Endothelial cell of umbilical vein (primary cell): ENCODE measurements around the gene SERPINI1. TPM values are rescaled to one million over a fixed set of nuclear protein-coding genes. Genes with fewer than 3 reads are reported as not detected.

Experiments used
- BruUV-seq: library from RNA; stranded (reverse); fragments of 400-500 nt; replicated peaks from 2 replicates; lab custom pipeline; 2021; lab: Mats Ljungman, UMichigan
- CTCF ChIA-PET: fragments of 300-600, 350-600 bp; sonication (Branson Sonifier 250); formaldehyde crosslinking; loops from one replicate; lab custom pipeline; 2021; ENCODE audit warnings: antibody characterized with exemption, inconsistent platforms; lab: Charles Lee
- POLR2A ChIA-PET: fragments of 300-600, 350-600 bp; sonication (Branson Sonifier 250); formaldehyde crosslinking; loops from one replicate; lab custom pipeline; 2021; ENCODE audit warnings: antibody characterized with exemption, inconsistent platforms; lab: Charles Lee
- DNase-seq: peaks from one replicate; pipeline ENCODE4 v3.0.0-alpha.2; 2011; ENCODE audit warnings: low read depth, low spot score
- FAIRE-seq: peaks from 2 replicates; lab custom pipeline; 2011; peaks lifted over from hg19 to GRCh38; lab: Jason Lieb, UNC
- H2AFZ ChIP-seq: 2 replicates; pipeline ENCODE4 v1.6.0; 2012; ENCODE audit warnings: low read depth, low read length, control low read depth, inconsistent platforms
- H3K27ac ChIP-seq: 2 replicates; pipeline ENCODE4 v1.5.1; 2011; ENCODE audit warnings: low read depth, mild to moderate bottlenecking, control low read depth, low read length, moderate library complexity; ENCODE audit not compliant: insufficient read depth
- H3K27me3 ChIP-seq, 2 experiments: 2 replicates each; pipeline versions ENCODE4 v1.6.0 to v1.6.1; 2011; ENCODE audit warnings: low read length in 2 of 2, mixed read lengths in 1 of 2; ENCODE audit not compliant: control insufficient read depth in 2 of 2, insufficient read depth in 2 of 2
- H3K36me3 ChIP-seq, 2 experiments: 2 replicates in 1 of 2; 3 replicates in 1 of 2; pipeline ENCODE4 v1.5.1; 2011; ENCODE audit warnings: low read length in 2 of 2, mild to moderate bottlenecking in 1 of 2, moderate library complexity in 1 of 2; ENCODE audit not compliant: control insufficient read depth in 2 of 2, insufficient read depth in 2 of 2; ENCODE audit errors: extremely low read depth in 1 of 2
- H3K4me1 ChIP-seq: 3 replicates; pipeline ENCODE4 v1.5.1; 2011; ENCODE audit warnings: mild to moderate bottlenecking, low read length; ENCODE audit not compliant: control insufficient read depth, insufficient read depth; ENCODE audit errors: extremely low read depth
- H3K4me2 ChIP-seq: 2 replicates; pipeline ENCODE4 v1.6.1; 2011; ENCODE audit warnings: low read length, control low read depth, mixed read lengths; ENCODE audit not compliant: insufficient read depth
- H3K4me3 ChIP-seq, 3 experiments: fragments of 200-600 bp in 1 of 3; sonication (generic), shearing (Covaris generic) in 1 of 3; replicated peaks in 1 of 3; 2 replicates each; pipeline ENCODE4 v1.5.1; 2011 to 2016; ENCODE audit warnings: control low read depth in 3 of 3, low read length in 3 of 3, mild to moderate bottlenecking in 2 of 3, inconsistent platforms in 1 of 3, low read depth in 1 of 3, moderate library complexity in 1 of 3; ENCODE audit not compliant: insufficient read depth in 1 of 3
- H3K79me2 ChIP-seq: 2 replicates; pipeline ENCODE4 v1.6.0; 2012; ENCODE audit warnings: low read length, inconsistent platforms; ENCODE audit not compliant: control insufficient read depth, insufficient read depth
- H3K9ac ChIP-seq: replicated peaks from 2 replicates; pipeline ENCODE3; 2011; ENCODE audit warnings: low read length, control low read depth; ENCODE audit not compliant: insufficient read depth; ENCODE audit errors: extremely low read depth
- H3K9me1 ChIP-seq: replicated peaks from 3 replicates; pipeline ENCODE4 v1.6.0; 2011; ENCODE audit warnings: mild to moderate bottlenecking, low read length; ENCODE audit not compliant: control insufficient read depth, insufficient read depth; ENCODE audit errors: extremely low read depth
- H3K9me3 ChIP-seq: replicated peaks from 2 replicates; pipeline ENCODE4 v1.5.1; 2012; ENCODE audit warnings: low read length, inconsistent platforms; ENCODE audit not compliant: control insufficient read depth, insufficient read depth
- H4K20me1 ChIP-seq: replicated peaks from 2 replicates; pipeline ENCODE3; 2011; ENCODE audit warnings: mild to moderate bottlenecking, low read length; ENCODE audit not compliant: control insufficient read depth, insufficient read depth; ENCODE audit errors: extremely low read depth
- CTCF ChIP-seq, 2 donors: IDR thresholded peaks; 1 replicate in 1 of 2; 2 replicates in 1 of 2; pipeline ENCODE4 v1.5.1; 2011; ENCODE audit warnings: low read length in 2 of 2, mild to moderate bottlenecking in 2 of 2, moderate library complexity in 2 of 2, control low read depth in 1 of 2, inconsistent platforms in 1 of 2, low read depth in 1 of 2; ENCODE audit not compliant: insufficient read depth in 1 of 2; ENCODE audit errors: extremely low read depth in 1 of 2
- EZH2 ChIP-seq: IDR thresholded peaks from 2 replicates; pipeline ENCODE4 v1.6.1; 2012; ENCODE audit warnings: borderline replicate concordance, low read depth, mild to moderate bottlenecking, moderate library complexity, low read length, inconsistent platforms; ENCODE audit not compliant: severe bottlenecking
- FOS ChIP-seq: IDR thresholded peaks from 2 replicates; pipeline ENCODE4 v1.6.1; 2011; ENCODE audit warnings: mild to moderate bottlenecking, low read length, moderate library complexity, borderline replicate concordance; ENCODE audit not compliant: insufficient read depth
- GATA2 ChIP-seq: IDR thresholded peaks from 2 replicates; pipeline ENCODE4 v1.7.0; 2011; ENCODE audit warnings: low read depth, mild to moderate bottlenecking, moderate library complexity, mixed read lengths, low read length; ENCODE audit not compliant: insufficient read length, insufficient read depth
- MAX ChIP-seq: IDR thresholded peaks from 2 replicates; pipeline ENCODE4 v1.6.1; 2011; ENCODE audit not compliant: insufficient read depth, insufficient read length
- MYC ChIP-seq: IDR thresholded peaks from one replicate; pipeline ENCODE4 v1.6.1; 2011; ENCODE audit warnings: mild to moderate bottlenecking, low read depth, low read length
- POLR2A ChIP-seq: IDR thresholded peaks from 2 replicates; pipeline ENCODE4 v1.6.1; 2012; ENCODE audit warnings: low read depth, mild to moderate bottlenecking, control low read depth, low read length
- dilution Hi-C: fragments of 300-500 bp; cut with MboI; formaldehyde crosslinking; loops from one replicate; pipeline ENCODE4 v1.15.0; 2019; ENCODE audit warnings: low sequenced_read_pairs; ENCODE audit not compliant: extremely low pct_ligation_motif_present
- intact Hi-C: fragments of 100-400 bp; cut with micrococcal nuclease; formaldehyde crosslinking; loops from one replicate; pipeline ENCODE4 v1.10.0; 2022
- polyA plus RNA-seq, 4 experiments: library from polyadenylated mRNA; depleted of rRNA in 3 of 4; stranded (reverse) in 3 of 4; unstranded in 1 of 4; fragments of >200 nt; gene quantifications; 2 replicates each; pipeline versions ENCODE4 v1.2.1 to v1.2.3, GENCODE V29; 2011 to 2012; ENCODE audit warnings: missing spikeins in 1 of 4
- total RNA-seq: library from RNA; stranded (reverse); gene quantifications from 2 replicates; pipeline ENCODE4 v1.2.3, GENCODE V29; 2021

The SERPINI1 gene
- total and polyA plus RNA-seq, 2 donors (not counting 3 experiments of a cell fraction or from before 2014, with no cell fraction given): 0.22 to 0.28 TPM

GRCh38 chr3:167785790-167786189 is 50.3 kb downstream of the SERPINI1 start:
- H3K27me3 ChIP-seq: no peaks in the 10 kb centered on the region
- dilution Hi-C loops (no loop called here), intact Hi-C loops (no loop called here)
- no peak for TF ChIP-seq POLR2A
- TF ChIP-seq MYC: no peak
- TF ChIP-seq EZH2: no peak
- no peak for TF ChIP-seq MAX
- no peak for TF ChIP-seq GATA2
- no peak for TF ChIP-seq FOS
- TF ChIP-seq CTCF (IDR thresholded peaks at IDR 0.05; ENCODE audit: extremely low read depth in 1 of 2, insufficient read depth in 1 of 2, low read depth in 1 of 2, low read length in 2 of 2): no peak
- CTCF ChIA-PET: interaction anchor here (0.7 kb wide), 1 partner anchor 19 kb away, joined by 3 read pairs; no protein-coding TSS in a partner anchor
- FAIRE-seq (no peak), DNase-seq (no peak)
- H3K36me3 ChIP-seq: no peaks in the 10 kb centered on the region
- H3K9ac ChIP-seq: no peak overlapping the region
- H4K20me1 ChIP-seq: no peaks in the 10 kb centered on the region
- no peak overlapping the region for H3K27ac ChIP-seq
- no peaks in the 10 kb centered on the region for H3K9me3 ChIP-seq
- POLR2A ChIA-PET: interaction anchor here (0.6 kb wide), 1 partner anchor 240 kb away, joined by 3 read pairs; no protein-coding TSS in a partner anchor
- H3K4me2 ChIP-seq: no peak overlapping the region
- no peaks in the 10 kb centered on the region for H3K4me1 ChIP-seq
- H3K79me2 ChIP-seq: no peaks in the 10 kb centered on the region
- no peak overlapping the region for H3K4me3 ChIP-seq
- no peak overlapping the region for H2AFZ ChIP-seq
- BruUV-seq: no TSS peak
- no peaks in the 10 kb centered on the region for H3K9me1 ChIP-seq
